ENCODE results near the gene UPK1B. TPM values are rescaled to one million over a fixed set of nuclear protein-coding genes. Genes with fewer than 3 reads are reported as not detected.

Gene UPK1B
- total and polyA plus RNA-seq, 2 donors (not counting 3 experiments of a cell fraction or from before 2014, with no cell fraction given) = not detected

DNA sequence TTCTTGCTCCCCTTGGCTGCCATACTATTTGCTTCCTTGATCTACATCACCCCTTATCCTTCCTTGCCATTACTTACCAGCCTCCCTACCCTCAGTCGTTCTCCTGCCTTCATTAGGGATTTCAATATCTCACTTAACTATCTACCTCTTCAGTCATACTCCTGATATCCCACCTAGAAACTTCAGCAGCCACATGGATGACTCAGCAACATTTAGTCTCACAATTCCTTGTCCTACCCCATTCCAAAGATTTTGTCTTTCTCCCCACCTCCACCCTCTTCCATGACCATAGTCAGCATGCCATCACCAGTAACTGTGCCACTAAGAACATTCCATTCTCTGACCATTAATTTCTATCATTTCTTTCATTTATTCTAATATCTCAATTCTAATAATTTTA lies 18.4 kb downstream of the UPK1B start:
- H3K9ac ChIP-seq (replicated peaks; ENCODE audit: extremely low read depth, insufficient read depth, low read length) = no peak overlapping the region
- no peaks in the 10 kb centered on the region for H4K20me1 ChIP-seq (replicated peaks; ENCODE audit: control insufficient read depth, extremely low read depth, insufficient read depth, low read length)
- POLR2A ChIA-PET = no interaction called here
- H3K27ac ChIP-seq (ENCODE audit: insufficient read depth, low read depth, low read length) = no peak overlapping the region
- TF ChIP-seq, protein P1, sequence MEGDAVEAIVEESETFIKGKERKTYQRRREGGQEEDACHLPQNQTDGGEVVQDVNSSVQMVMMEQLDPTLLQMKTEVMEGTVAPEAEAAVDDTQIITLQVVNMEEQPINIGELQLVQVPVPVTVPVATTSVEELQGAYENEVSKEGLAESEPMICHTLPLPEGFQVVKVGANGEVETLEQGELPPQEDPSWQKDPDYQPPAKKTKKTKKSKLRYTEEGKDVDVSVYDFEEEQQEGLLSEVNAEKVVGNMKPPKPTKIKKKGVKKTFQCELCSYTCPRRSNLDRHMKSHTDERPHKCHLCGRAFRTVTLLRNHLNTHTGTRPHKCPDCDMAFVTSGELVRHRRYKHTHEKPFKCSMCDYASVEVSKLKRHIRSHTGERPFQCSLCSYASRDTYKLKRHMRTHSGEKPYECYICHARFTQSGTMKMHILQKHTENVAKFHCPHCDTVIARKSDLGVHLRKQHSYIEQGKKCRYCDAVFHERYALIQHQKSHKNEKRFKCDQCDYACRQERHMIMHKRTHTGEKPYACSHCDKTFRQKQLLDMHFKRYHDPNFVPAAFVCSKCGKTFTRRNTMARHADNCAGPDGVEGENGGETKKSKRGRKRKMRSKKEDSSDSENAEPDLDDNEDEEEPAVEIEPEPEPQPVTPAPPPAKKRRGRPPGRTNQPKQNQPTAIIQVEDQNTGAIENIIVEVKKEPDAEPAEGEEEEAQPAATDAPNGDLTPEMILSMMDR (IDR thresholded peaks at IDR 0.05; ENCODE audit: extremely low read depth in 1 of 2, insufficient read depth in 1 of 2, low read depth in 1 of 2, low read length in 2 of 2) = no peak
- TF ChIP-seq POLR2A (IDR thresholded peaks at IDR 0.05; ENCODE audit: low read depth, low read length) (no peak), MYC (IDR thresholded peaks at IDR 0.05; ENCODE audit: low read depth, low read length) (no peak), FOS (IDR thresholded peaks at IDR 0.05; ENCODE audit: borderline replicate concordance, insufficient read depth, low read length) (no peak), EZH2 (IDR thresholded peaks at IDR 0.05; ENCODE audit: borderline replicate concordance, low read depth, low read length, severe bottlenecking) (no peak), POLR2AphosphoS5 (IDR thresholded peaks at IDR 0.05; ENCODE audit: insufficient read depth, low read depth, low read length) (no peak), GATA2 (IDR thresholded peaks at IDR 0.05; ENCODE audit: insufficient read depth, insufficient read length, low read depth, low read length) (no peak), JUN (IDR thresholded peaks at IDR 0.05; ENCODE audit: borderline replicate concordance, insufficient read depth, insufficient read length, low read depth) (no peak)
- TF ChIP-seq, protein P2, sequence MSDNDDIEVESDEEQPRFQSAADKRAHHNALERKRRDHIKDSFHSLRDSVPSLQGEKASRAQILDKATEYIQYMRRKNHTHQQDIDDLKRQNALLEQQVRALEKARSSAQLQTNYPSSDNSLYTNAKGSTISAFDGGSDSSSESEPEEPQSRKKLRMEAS (IDR thresholded peaks at IDR 0.05; ENCODE audit: insufficient read depth, insufficient read length) = no peak
- no peaks in the 10 kb centered on the region for H3K9me3 ChIP-seq (replicated peaks; ENCODE audit: control insufficient read depth, insufficient read depth, low read length)
- no peak overlapping the region for H2AFZ ChIP-seq (ENCODE audit: low read depth, low read length)
- no peaks in the 10 kb centered on the region for H3K79me2 ChIP-seq (ENCODE audit: control insufficient read depth, insufficient read depth, low read length)
- intact Hi-C loops (cut with micrococcal nuclease) = no loop called here
- peaks cover 2 to 5% of the 10 kb centered on the region in 2 experiments for H3K27me3 ChIP-seq (ENCODE audit: control insufficient read depth in 2 of 2, insufficient read depth in 2 of 2, low read length in 2 of 2)
- no peaks in the 10 kb centered on the region for H3K9me1 ChIP-seq (replicated peaks; ENCODE audit: control insufficient read depth, extremely low read depth, insufficient read depth, low read length)
- dilution Hi-C loops (cut with MboI; ENCODE audit: extremely low pct_ligation_motif_present, low sequenced_read_pairs) = no loop called here
- H3K4me1 ChIP-seq (ENCODE audit: control insufficient read depth, extremely low read depth, insufficient read depth, low read length) = no peaks in the 10 kb centered on the region
- CTCF ChIA-PET = no interaction called here
- BruUV-seq (replicated peaks) = no TSS peak
- no peak overlapping the region for H3K4me3 ChIP-seq (replicated peaks in 1 of 3; ENCODE audit: insufficient read depth in 1 of 3, low read depth in 1 of 3, low read length in 3 of 3)
- DNase-seq (ENCODE audit: low read depth, low spot score) (no peak), FAIRE-seq (no peak)
- H3K4me2 ChIP-seq (ENCODE audit: insufficient read depth, low read length) = no peak overlapping the region
- no peaks in the 10 kb centered on the region for H3K36me3 ChIP-seq (ENCODE audit: control insufficient read depth in 2 of 2, extremely low read depth in 1 of 2, insufficient read depth in 2 of 2, low read length in 2 of 2)
